ENCODE measurements around the gene ACSBG1.

GRCh38 chr15:78182821-78183220 lies 51.5 kb downstream of the ACSBG1 start:
- TF ChIP-seq POLR2A (IDR thresholded peaks at IDR 0.05): no peak
- TF ChIP-seq CTCF (IDR thresholded peaks at IDR 0.05): no peak
- no peak for TF ChIP-seq POLR2AphosphoS5 (IDR thresholded peaks at IDR 0.05; ENCODE audit: insufficient read depth in 1 of 2, low read depth in 1 of 2)

All from vagina (tissue), 2 donors.